Gastroesophageal sphincter (tissue), 4 donors: ENCODE measurements around the gene CUBN. TPM values are rescaled to one million over a fixed set of nuclear protein-coding genes. Genes with fewer than 3 reads are reported as not detected.

ENCODE experiments used
- ATAC-seq: fragments of 150-250 bp; one replicate; pipeline ENCODE4 v1.9.1; 2016; ENCODE audit warnings: mild to moderate bottlenecking, moderate library complexity
- H3K27ac ChIP-seq, 4 donors: fragments of 200-600 bp; sonication (generic) in 3 of 4; 1 replicate in 3 of 4; 2 replicates in 1 of 4; pipeline ENCODE4 v1.5.1; 2016 to 2019
- H3K27me3 ChIP-seq: fragments of 200-600 bp; sonication (generic); one replicate; pipeline ENCODE4 v1.5.1; 2019
- H3K36me3 ChIP-seq, 2 donors: fragments of 200-600 bp; sonication (generic); one replicate each; pipeline ENCODE4 v1.5.1; 2019; ENCODE audit warnings: control low read depth in 1 of 2
- H3K4me1 ChIP-seq, 3 donors: fragments of 200-600 bp; sonication (generic); 1 replicate in 2 of 3; 2 replicates in 1 of 3; pipeline ENCODE4 v1.5.1; 2016 to 2019; ENCODE audit warnings: control low read depth in 2 of 3
- H3K4me3 ChIP-seq, 2 donors: fragments of 200-600 bp; sonication (generic); one replicate each; pipeline ENCODE4 v1.5.1; 2019; ENCODE audit warnings: mild to moderate bottlenecking in 1 of 2, moderate library complexity in 1 of 2
- H3K9me3 ChIP-seq, 3 donors: fragments of 200-600 bp; sonication (generic); one replicate each; pipeline ENCODE4 v1.5.1; 2017 to 2019; ENCODE audit warnings: control low read depth in 2 of 3
- CTCF ChIP-seq, 4 experiments: fragments of 200-600 bp in 2 of 4; fragments of 450-650 bp in 2 of 4; sonication (generic) in 1 of 4; IDR thresholded peaks; one replicate each; pipeline ENCODE4 v1.5.1; 2017 to 2019; ENCODE audit warnings: antibody characterized with exemption in 4 of 4, mild to moderate bottlenecking in 2 of 4, moderate library complexity in 2 of 4
- EP300 ChIP-seq: sonication (generic); formaldehyde crosslinking; IDR thresholded peaks from one replicate; pipeline ENCODE4 v1.6.1; 2017; ENCODE audit warnings: antibody characterized with exemption, mild to moderate bottlenecking
- POLR2A ChIP-seq, 2 donors: fragments of 450-650 bp; IDR thresholded peaks; one replicate each; pipeline ENCODE4 v1.6.1; 2017; ENCODE audit warnings: antibody characterized with exemption in 2 of 2, mild to moderate bottlenecking in 2 of 2, moderate library complexity in 1 of 2
- POLR2AphosphoS5 ChIP-seq: sonication (generic); formaldehyde crosslinking; IDR thresholded peaks from one replicate; pipeline ENCODE4 v1.6.1; 2017; ENCODE audit warnings: antibody characterized with exemption
- WGBS, 2 donors: methylation state at CpG; one replicate each; pipeline ENCODE4 v1.1.5; 2018; ENCODE audit warnings: low coverage in 1 of 2; 5-methylcytosine and 5-hydroxymethylcytosine counted together
- total RNA-seq, 4 donors: library from RNA; depleted of rRNA; stranded (reverse); fragments of >200 nt; gene quantifications; one replicate each; pipeline ENCODE4 v1.1.0, GENCODE V29; 2016

CUBN gene
- total RNA-seq, 4 donors from 2014 or later: 0.37 to 2.8 (median 1.6) TPM

DNA sequence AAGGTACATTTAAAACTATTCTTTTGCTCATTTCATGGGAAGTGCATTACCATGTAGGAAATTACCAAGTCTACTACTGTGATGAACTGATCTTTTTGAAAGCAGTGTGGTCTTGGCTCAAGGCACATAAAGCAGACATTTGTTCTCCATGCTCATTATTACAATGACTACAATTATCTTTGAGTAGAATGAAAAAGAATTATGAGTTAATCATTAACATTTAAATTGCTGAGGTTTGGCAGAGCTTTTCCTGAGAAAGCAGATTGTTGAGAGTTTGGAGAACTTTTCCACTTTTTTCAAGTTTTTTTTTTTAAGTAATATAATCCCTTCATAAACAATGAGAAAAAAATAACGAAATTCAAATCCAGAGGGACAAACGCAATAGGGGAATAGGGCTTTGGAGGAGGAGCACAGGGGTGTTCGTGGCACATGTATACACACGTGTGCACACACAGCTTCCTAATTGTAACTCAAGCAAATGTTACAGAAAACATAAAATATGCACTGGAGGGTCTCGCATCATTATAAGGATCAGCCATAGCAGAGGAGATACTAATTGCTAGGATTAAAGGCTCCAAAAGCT is 8.9 kb upstream of the CUBN start:
- H3K27ac ChIP-seq: no peak overlapping the region
- H3K9me3 ChIP-seq: no peaks in the 10 kb centered on the region
- ATAC-seq: no peak
- 31 to 57% methylated on average over 3 to 5 of the region's 5 CpGs for WGBS, 2 donors
- no peaks in the 10 kb centered on the region for H3K27me3 ChIP-seq
- H3K4me1 ChIP-seq: no peaks in the 10 kb centered on the region
- H3K36me3 ChIP-seq: no peaks in the 10 kb centered on the region
- no peak overlapping the region for H3K4me3 ChIP-seq
- TF ChIP-seq POLR2A (IDR thresholded peaks at IDR 0.05): no peak
- TF ChIP-seq POLR2AphosphoS5: no peak
- no peak for TF ChIP-seq CTCF (IDR thresholded peaks at IDR 0.05)
- no peak for TF ChIP-seq EP300

GRCh38 chr10:17134737-17135260 is 5.2 kb upstream of the CUBN start:
- Histone ChIP-seq H3K4me3 (no peak overlapping the region), H3K27ac (no peak overlapping the region), H3K9me3 (no peaks in the 10 kb centered on the region), H3K27me3 (no peaks in the 10 kb centered on the region), H3K4me1 (no peaks in the 10 kb centered on the region), H3K36me3 (no peaks in the 10 kb centered on the region)
- ATAC-seq: no peak
- TF ChIP-seq POLR2A (IDR thresholded peaks at IDR 0.05) (no peak), POLR2AphosphoS5 (no peak), CTCF (IDR thresholded peaks at IDR 0.05) (no peak), EP300 (no peak)

GRCh38 chr10:17134282-17134681 is 4.7 kb upstream of the CUBN start:
- ATAC-seq: no peak
- Histone ChIP-seq H3K4me1 (no peaks in the 10 kb centered on the region), H3K27me3 (no peaks in the 10 kb centered on the region), H3K4me3 (no peak overlapping the region), H3K27ac (no peak overlapping the region), H3K36me3 (no peaks in the 10 kb centered on the region), H3K9me3 (no peaks in the 10 kb centered on the region)
- 80 to 92% methylated on average over 1 to 2 of the region's 2 CpGs for WGBS, 2 donors
- TF ChIP-seq POLR2A (IDR thresholded peaks at IDR 0.05): no peak
- no peak for TF ChIP-seq CTCF (IDR thresholded peaks at IDR 0.05)
- no peak for TF ChIP-seq EP300
- TF ChIP-seq POLR2AphosphoS5: no peak

DNA sequence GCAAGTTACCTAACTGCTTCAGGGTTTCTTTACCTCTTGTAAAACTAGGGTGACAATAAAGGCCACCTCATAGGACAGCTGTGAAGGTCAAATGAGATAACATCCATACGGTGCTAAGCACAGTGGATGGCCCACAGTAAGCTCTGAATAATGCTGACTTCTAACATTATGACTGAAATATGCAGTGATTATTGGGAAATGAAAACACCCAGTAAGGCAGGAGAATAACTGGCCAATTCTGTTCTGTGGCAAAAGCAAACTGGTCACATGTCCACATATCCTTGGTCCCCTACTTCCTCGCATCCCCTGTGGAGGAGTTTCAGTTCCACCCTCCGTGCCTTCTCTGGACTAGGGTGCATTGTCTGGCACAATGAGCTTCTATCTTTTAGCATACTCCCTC is 1.4 kb downstream of the CUBN start:
- Histone ChIP-seq H3K9me3 (no peaks in the 10 kb centered on the region), H3K27ac (no peak overlapping the region), H3K4me1 (no peaks in the 10 kb centered on the region), H3K36me3 (no peaks in the 10 kb centered on the region), H3K4me3 (no peak overlapping the region), H3K27me3 (no peaks in the 10 kb centered on the region)
- WGBS, 2 donors: 82 to 93% methylated on average over 2 to 3 of the region's 3 CpGs
- no peak for TF ChIP-seq CTCF (IDR thresholded peaks at IDR 0.05)
- TF ChIP-seq EP300: no peak
- TF ChIP-seq POLR2AphosphoS5: no peak
- TF ChIP-seq POLR2A (IDR thresholded peaks at IDR 0.05): no peak
- ATAC-seq: peak; percentile 65

DNA sequence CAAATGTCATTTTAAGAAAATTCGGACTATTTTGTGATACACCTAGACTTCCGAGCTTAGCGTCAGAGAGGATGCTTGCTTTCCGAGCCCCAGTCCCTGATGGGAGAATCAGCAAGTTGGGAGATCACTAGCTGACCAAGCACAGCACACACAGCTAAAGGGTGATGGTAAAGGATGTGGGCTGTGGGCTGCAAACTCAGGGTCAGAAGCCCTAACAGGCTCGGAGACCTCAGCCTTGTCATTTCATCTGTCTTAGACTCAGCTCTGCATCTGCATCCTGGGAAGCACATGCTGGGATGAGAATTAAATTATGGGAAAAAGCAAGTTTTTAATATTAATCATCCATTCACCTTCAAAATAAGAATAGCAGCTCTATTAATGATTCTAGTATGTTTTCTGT is 3.3 kb downstream of the CUBN start:
- Histone ChIP-seq H3K27me3 (no peaks in the 10 kb centered on the region), H3K9me3 (no peaks in the 10 kb centered on the region), H3K27ac (no peak overlapping the region), H3K36me3 (no peaks in the 10 kb centered on the region), H3K4me3 (no peak overlapping the region), H3K4me1 (no peaks in the 10 kb centered on the region)
- no peak for ATAC-seq
- WGBS, 2 donors: 89 to 97% methylated on average over 4 to 5 of the region's 5 CpGs
- TF ChIP-seq CTCF (IDR thresholded peaks at IDR 0.05): no peak
- TF ChIP-seq POLR2AphosphoS5: no peak
- no peak for TF ChIP-seq POLR2A (IDR thresholded peaks at IDR 0.05)
- no peak for TF ChIP-seq EP300
